Measurements from ENCODE around the gene PTPRM.

The PTPRM gene

DNA sequence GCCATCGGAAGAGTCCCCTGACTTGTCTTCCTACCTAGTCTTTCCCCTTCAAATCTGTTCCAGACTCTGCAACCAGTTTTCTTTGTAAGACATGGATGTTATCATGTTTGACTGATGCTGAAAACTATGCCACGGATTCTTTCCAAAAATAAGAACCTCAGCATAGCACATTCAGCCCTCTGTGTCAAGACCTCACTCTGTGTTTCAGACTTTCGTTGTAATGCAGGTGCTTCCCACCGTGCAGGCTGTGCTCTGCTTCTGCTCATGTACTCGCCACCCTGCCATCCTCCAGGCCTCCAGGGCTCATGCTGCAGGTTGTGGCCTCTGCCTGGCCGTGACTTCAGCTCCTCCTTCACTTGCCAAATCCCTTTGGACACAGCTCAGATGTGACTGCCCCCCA is 695.1 kb downstream of the PTPRM start:
- Histone ChIP-seq H3K36me3 (ENCODE audit: insufficient read depth, low read length) (peaks cover 3% of the 10 kb centered on the region), H3K9ac (ENCODE audit: low read length) (no peak overlapping the region), H3K9me3 (ENCODE audit: low read length) (no peaks in the 10 kb centered on the region), H3K4me1 (ENCODE audit: insufficient read depth, low read length) (no peaks in the 10 kb centered on the region), H3K4me3 (ENCODE audit: low read depth in 1 of 2, low read length in 2 of 2) (no peak overlapping the region), H3K27me3 (ENCODE audit: control insufficient read depth in 1 of 2, insufficient read depth in 2 of 2, low read length in 2 of 2) (no peaks in the 10 kb centered on the region), H3K27ac (ENCODE audit: low read depth, low read length) (no peak overlapping the region)

DNA sequence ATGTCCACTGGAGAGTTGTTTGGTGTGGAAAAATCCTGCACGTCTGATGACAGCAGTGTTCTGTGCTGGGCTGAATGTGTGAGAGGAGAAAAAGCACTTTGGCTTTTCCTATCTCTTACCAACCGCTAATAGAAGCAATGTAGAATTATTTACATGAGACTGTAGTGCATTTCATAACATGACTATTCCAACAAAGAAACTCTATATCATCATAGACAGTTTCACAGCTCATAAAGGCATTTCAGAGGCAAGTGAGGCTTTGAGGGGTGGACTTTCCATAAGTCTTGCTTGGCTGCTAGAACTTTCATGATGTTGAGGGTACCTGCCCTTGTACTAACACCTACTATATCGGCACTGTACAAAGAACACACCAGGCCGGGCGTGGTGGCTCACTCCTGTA is 697.0 kb downstream of the PTPRM start:
- no peak overlapping the region for H3K27ac ChIP-seq (ENCODE audit: low read depth, low read length)
- no peaks in the 10 kb centered on the region for H3K27me3 ChIP-seq (ENCODE audit: control insufficient read depth in 1 of 2, insufficient read depth in 2 of 2, low read length in 2 of 2)
- no peaks in the 10 kb centered on the region for H3K9me3 ChIP-seq (ENCODE audit: low read length)
- no peak overlapping the region for H3K4me3 ChIP-seq (ENCODE audit: low read depth in 1 of 2, low read length in 2 of 2)
- H3K4me1 ChIP-seq (ENCODE audit: insufficient read depth, low read length): no peaks in the 10 kb centered on the region
- H3K9ac ChIP-seq (ENCODE audit: low read length): no peak overlapping the region
- H3K36me3 ChIP-seq (ENCODE audit: insufficient read depth, low read length): no peaks in the 10 kb centered on the region

DNA sequence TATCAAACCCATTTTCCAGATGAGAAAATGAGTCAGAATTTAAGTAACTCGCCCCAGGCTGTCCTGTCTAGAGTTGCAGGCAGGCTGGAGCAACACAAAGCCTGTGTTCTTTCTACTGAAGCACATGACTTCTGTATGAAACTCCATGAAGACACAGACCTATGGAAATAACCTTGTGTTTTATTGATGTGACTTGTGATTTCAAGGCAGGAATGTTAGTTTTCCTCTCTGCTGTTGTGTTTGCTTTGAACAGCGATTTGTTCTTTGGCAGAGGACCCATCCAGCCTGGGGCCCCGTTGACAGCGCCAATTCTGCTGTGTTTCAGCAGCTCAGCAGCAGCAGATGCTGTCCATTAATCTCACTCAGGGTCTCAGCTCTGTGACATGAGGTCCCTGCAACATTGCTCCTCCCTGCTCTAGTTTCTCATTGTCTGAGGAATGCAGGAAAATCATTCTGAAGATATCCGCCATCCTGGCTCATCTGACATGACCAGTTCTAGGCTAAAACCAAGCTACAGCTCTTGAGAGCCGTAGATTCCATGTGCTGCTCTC is 697.8 kb downstream of the PTPRM start:
- H3K4me3 ChIP-seq (ENCODE audit: low read depth in 1 of 2, low read length in 2 of 2): no peak overlapping the region
- no peaks in the 10 kb centered on the region for H3K27me3 ChIP-seq (ENCODE audit: control insufficient read depth in 1 of 2, insufficient read depth in 2 of 2, low read length in 2 of 2)
- H3K4me1 ChIP-seq (ENCODE audit: insufficient read depth, low read length): no peaks in the 10 kb centered on the region
- no peak overlapping the region for H3K9ac ChIP-seq (ENCODE audit: low read length)
- H3K9me3 ChIP-seq (ENCODE audit: low read length): no peaks in the 10 kb centered on the region
- no peak overlapping the region for H3K27ac ChIP-seq (ENCODE audit: low read depth, low read length)
- H3K36me3 ChIP-seq (ENCODE audit: insufficient read depth, low read length): no peaks in the 10 kb centered on the region

DNA sequence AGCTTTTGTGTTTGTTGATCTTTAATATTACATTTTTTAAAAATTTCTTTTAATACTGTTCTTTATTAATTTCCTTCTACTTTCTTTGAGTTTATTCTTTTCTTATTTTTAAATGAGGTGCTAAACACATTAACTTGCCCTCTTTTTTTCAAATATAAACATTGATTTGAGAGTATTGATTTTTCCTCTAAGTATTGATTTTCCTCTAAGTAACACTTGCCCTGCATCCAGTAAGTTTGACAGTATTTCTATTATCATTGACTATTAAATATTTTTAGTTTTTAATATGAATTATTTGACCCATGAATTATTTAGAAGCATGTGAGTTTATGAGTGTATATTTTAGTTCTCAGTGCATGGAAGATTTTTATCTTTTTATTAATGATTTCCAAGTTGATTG is 705.1 kb downstream of the PTPRM start:
- Histone ChIP-seq H3K4me3 (ENCODE audit: low read depth in 1 of 2, low read length in 2 of 2) (no peak overlapping the region), H3K4me1 (ENCODE audit: insufficient read depth, low read length) (no peaks in the 10 kb centered on the region), H3K27ac (ENCODE audit: low read depth, low read length) (no peak overlapping the region), H3K9ac (ENCODE audit: low read length) (no peak overlapping the region), H3K36me3 (ENCODE audit: insufficient read depth, low read length) (no peaks in the 10 kb centered on the region), H3K27me3 (ENCODE audit: control insufficient read depth in 1 of 2, insufficient read depth in 2 of 2, low read length in 2 of 2) (no peaks in the 10 kb centered on the region), H3K9me3 (ENCODE audit: low read length) (no peaks in the 10 kb centered on the region)

DNA sequence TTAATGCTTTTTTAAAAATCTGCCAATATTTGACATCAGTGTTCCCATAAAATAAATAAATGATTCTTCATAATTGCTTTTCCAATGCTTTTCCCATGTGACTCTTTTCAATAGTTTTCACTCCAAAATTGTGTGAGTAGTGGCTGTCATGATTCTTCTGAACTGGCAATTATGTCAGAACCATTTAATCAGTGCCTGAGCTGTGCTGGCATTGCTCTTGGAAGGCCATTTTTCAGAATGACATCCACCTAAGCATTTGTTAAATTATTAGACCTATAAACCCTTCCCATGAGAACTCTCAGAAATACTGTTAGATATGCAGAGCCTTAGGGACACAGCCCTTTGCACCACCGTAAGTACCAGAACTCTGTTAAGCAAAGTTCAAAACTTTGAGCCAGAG is 707.3 kb downstream of the PTPRM start:
- H3K9ac ChIP-seq (ENCODE audit: low read length): no peak overlapping the region
- H3K27me3 ChIP-seq (ENCODE audit: control insufficient read depth in 1 of 2, insufficient read depth in 2 of 2, low read length in 2 of 2): no peaks in the 10 kb centered on the region
- no peaks in the 10 kb centered on the region for H3K9me3 ChIP-seq (ENCODE audit: low read length)
- H3K4me1 ChIP-seq (ENCODE audit: insufficient read depth, low read length): no peaks in the 10 kb centered on the region
- no peaks in the 10 kb centered on the region for H3K36me3 ChIP-seq (ENCODE audit: insufficient read depth, low read length)
- H3K4me3 ChIP-seq (ENCODE audit: low read depth in 1 of 2, low read length in 2 of 2): no peak overlapping the region
- H3K27ac ChIP-seq (ENCODE audit: low read depth, low read length): no peak overlapping the region

DNA sequence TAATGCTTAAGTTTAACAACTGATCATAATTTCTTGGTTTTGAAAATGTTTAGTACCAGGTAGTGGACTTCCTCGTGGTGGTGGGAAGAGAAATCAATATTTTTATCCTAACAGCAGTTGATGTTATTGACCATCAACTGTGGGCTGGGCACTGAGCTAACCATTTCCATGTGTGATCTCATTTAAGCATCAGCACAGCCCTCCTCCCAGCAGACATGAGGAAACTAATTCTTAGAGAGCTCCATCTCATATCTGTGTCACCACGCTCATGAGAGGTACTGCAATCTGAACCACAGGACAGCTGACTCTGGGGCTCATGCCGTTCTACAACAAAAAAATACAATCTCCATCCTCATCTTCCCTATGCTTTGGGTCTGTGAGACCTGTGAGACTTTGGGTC is 709.3 kb downstream of the PTPRM start:
- no peak overlapping the region for H3K27ac ChIP-seq (ENCODE audit: low read depth, low read length)
- no peaks in the 10 kb centered on the region for H3K27me3 ChIP-seq (ENCODE audit: control insufficient read depth in 1 of 2, insufficient read depth in 2 of 2, low read length in 2 of 2)
- no peaks in the 10 kb centered on the region for H3K4me1 ChIP-seq (ENCODE audit: insufficient read depth, low read length)
- no peak overlapping the region for H3K9ac ChIP-seq (ENCODE audit: low read length)
- no peaks in the 10 kb centered on the region for H3K36me3 ChIP-seq (ENCODE audit: insufficient read depth, low read length)
- H3K9me3 ChIP-seq (ENCODE audit: low read length): no peaks in the 10 kb centered on the region
- no peak overlapping the region for H3K4me3 ChIP-seq (ENCODE audit: low read depth in 1 of 2, low read length in 2 of 2)

DNA sequence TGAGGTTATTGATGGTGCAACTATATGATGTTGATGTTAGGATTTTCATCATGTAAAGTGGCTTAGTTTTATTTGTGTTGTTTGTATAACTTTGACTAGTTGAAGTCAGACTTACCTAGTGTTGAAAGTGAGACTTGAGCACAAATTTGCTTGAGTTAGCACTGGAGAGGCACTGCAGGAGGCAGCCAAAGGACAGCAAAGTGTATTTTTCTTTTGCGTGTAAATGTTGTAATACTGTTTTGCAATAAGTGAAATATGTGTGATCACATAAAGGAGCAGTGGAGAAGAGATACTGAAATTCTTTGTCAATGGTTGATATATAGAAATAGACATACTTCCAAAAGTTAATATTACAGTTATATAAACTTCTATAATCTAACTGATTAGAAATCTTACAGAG is 710.2 kb downstream of the PTPRM start:
- Histone ChIP-seq H3K4me1 (ENCODE audit: insufficient read depth, low read length) (no peaks in the 10 kb centered on the region), H3K36me3 (ENCODE audit: insufficient read depth, low read length) (no peaks in the 10 kb centered on the region), H3K9me3 (ENCODE audit: low read length) (no peaks in the 10 kb centered on the region), H3K4me3 (ENCODE audit: low read depth in 1 of 2, low read length in 2 of 2) (no peak overlapping the region), H3K27ac (ENCODE audit: low read depth, low read length) (no peak overlapping the region), H3K27me3 (ENCODE audit: control insufficient read depth in 1 of 2, insufficient read depth in 2 of 2, low read length in 2 of 2) (no peaks in the 10 kb centered on the region), H3K9ac (ENCODE audit: low read length) (no peak overlapping the region)

DNA sequence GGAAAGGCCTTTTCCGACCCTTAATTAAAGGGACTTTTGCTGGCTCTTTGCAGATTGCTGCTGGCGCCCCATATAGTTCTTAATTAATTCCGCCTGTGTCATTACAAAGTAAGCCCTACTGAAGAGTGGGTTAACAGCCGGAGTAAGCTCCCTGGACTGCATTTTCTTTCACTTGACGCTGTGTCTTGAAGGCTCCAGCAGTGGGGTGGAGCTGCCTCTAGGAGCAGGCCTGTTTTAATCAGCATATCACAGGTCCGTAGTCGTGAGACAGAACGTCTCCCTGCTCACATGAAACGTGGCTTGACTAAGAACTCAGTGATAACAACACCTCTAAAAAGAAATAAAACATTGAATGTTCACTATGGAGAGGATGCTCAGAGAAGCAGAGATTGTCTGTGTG is 712.2 kb downstream of the PTPRM start:
- Histone ChIP-seq H3K4me3 (ENCODE audit: low read depth in 1 of 2, low read length in 2 of 2) (no peak overlapping the region), H3K27ac (ENCODE audit: low read depth, low read length) (no peak overlapping the region), H3K9ac (ENCODE audit: low read length) (no peak overlapping the region), H3K27me3 (ENCODE audit: control insufficient read depth in 1 of 2, insufficient read depth in 2 of 2, low read length in 2 of 2) (no peaks in the 10 kb centered on the region), H3K4me1 (ENCODE audit: insufficient read depth, low read length) (no peaks in the 10 kb centered on the region), H3K36me3 (ENCODE audit: insufficient read depth, low read length) (no peaks in the 10 kb centered on the region), H3K9me3 (ENCODE audit: low read length) (no peaks in the 10 kb centered on the region)

DNA sequence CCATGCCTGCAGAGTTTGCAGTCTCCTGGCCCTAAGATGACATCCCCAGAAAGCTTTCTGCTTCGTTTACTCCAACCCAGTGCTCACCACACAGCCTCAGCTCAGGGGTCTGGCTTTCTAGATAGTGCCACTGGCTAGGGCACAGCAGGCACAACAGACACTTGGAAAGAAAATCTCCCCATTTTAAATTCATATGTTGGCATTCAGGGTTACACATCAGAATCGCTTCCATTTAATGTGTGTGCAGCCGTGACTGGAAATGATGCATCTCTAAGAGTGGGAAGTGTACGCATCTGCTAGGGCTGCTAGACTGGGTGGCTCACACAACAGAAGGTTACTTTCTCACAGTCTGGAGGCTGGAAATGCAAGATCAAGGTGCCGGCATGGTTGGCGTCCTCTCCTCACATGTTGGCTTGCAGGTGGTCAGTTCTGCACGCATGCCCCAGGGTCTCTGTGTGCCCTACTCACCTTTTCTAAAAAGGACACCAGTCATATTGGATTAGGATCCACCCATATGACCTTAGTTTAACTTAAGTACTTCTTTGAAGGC is 712.7 kb downstream of the PTPRM start:
- Histone ChIP-seq H3K36me3 (ENCODE audit: insufficient read depth, low read length) (no peaks in the 10 kb centered on the region), H3K9me3 (ENCODE audit: low read length) (no peaks in the 10 kb centered on the region), H3K27ac (ENCODE audit: low read depth, low read length) (no peak overlapping the region), H3K4me3 (ENCODE audit: low read depth in 1 of 2, low read length in 2 of 2) (no peak overlapping the region), H3K27me3 (ENCODE audit: control insufficient read depth in 1 of 2, insufficient read depth in 2 of 2, low read length in 2 of 2) (no peaks in the 10 kb centered on the region), H3K9ac (ENCODE audit: low read length) (no peak overlapping the region), H3K4me1 (ENCODE audit: insufficient read depth, low read length) (no peaks in the 10 kb centered on the region)

DNA sequence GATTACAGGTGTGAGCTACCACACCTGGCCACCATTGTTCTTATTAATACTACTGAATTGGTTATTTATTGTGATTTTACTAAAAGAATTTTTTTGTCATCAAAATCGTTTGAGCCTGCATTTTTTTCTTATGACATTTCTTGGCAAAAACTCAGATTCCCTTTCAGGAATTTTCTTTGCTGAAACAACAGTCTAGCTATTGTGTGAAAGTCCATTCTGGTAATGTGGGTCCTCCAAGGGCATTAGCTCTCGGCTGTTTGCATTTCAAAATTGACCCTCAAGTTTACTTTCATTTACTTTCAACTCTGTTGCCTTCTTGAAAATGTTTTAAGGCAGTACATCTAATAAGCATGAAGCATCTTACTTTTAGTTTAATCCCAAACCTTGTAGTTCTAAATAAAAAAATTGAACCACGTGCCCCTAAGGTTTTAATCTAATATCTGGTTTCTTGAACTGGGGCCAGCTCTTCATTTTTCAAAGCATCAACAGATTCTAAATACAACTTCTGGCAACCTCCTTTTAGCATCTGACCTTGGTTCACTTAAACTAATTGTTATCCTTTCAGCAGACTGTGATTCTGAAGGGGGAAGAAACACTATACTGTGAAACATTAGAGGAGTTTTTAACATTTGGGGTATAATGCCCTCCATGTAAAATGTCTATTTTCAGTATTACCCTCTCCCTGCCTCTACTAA is 716.9 kb downstream of the PTPRM start:
- Histone ChIP-seq H3K9ac (ENCODE audit: low read length) (no peak overlapping the region), H3K36me3 (ENCODE audit: insufficient read depth, low read length) (no peaks in the 10 kb centered on the region), H3K27ac (ENCODE audit: low read depth, low read length) (no peak overlapping the region), H3K4me3 (ENCODE audit: low read depth in 1 of 2, low read length in 2 of 2) (no peak overlapping the region), H3K9me3 (ENCODE audit: low read length) (no peaks in the 10 kb centered on the region), H3K4me1 (ENCODE audit: insufficient read depth, low read length) (no peaks in the 10 kb centered on the region), H3K27me3 (ENCODE audit: control insufficient read depth in 1 of 2, insufficient read depth in 2 of 2, low read length in 2 of 2) (no peaks in the 10 kb centered on the region)

DNA sequence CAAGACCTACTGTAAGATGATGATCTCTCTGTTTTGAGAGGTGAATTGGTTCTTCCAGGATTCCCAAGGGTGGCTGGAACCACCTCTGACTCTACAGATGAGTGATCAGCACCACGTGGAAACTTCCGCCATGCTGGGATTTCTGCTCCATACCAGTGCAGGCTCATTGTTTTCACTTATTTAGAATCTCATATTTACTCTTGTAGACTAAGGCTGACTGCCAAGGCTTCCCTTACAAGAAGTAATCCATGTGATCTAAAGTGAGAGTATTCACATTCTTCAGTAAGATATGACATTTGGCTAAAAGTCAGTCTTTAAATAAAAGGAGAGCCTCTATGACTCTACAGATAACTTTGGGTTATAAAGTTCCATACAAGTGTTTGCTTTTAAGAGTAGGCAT is 719.2 kb downstream of the PTPRM start:
- no peak overlapping the region for H3K4me3 ChIP-seq (ENCODE audit: low read depth in 1 of 2, low read length in 2 of 2)
- no peaks in the 10 kb centered on the region for H3K27me3 ChIP-seq (ENCODE audit: control insufficient read depth in 1 of 2, insufficient read depth in 2 of 2, low read length in 2 of 2)
- no peaks in the 10 kb centered on the region for H3K9me3 ChIP-seq (ENCODE audit: low read length)
- H3K4me1 ChIP-seq (ENCODE audit: insufficient read depth, low read length): no peaks in the 10 kb centered on the region
- no peak overlapping the region for H3K27ac ChIP-seq (ENCODE audit: low read depth, low read length)
- no peaks in the 10 kb centered on the region for H3K36me3 ChIP-seq (ENCODE audit: insufficient read depth, low read length)
- H3K9ac ChIP-seq (ENCODE audit: low read length): no peak overlapping the region
